ENCODE measurements around the gene CRYGS.

- TF ChIP-seq CTCF (IDR thresholded peaks at IDR 0.05) (no peak), POLR2A (IDR thresholded peaks at IDR 0.05) (no peak)
Observed at GRCh38 chr3:186580785-186581184, 36.6 kb upstream of the CRYGS start.

All from heart left ventricle (tissue), 13 donors.